ENCODE data around the gene BACH2.
"Not testable (repeated sequence)": the region's sequence is repeated elsewhere in the genome, so short reads cannot be mapped to it uniquely, and the experiment has no call there.

Gene BACH2

GRCh38 chr6:90053614-90054013, 243.0 kb downstream of the BACH2 start:
- DNase-seq, result no peak

- DNase-seq, result no peak
Observed at GRCh38 chr6:90049295-90049694, 247.3 kb downstream of the BACH2 start.

- DNase-seq, result no peak
Observed at GRCh38 chr6:90048206-90048967, 248.3 kb downstream of the BACH2 start.

- no peak for DNase-seq
Observed at GRCh38 chr6:90045535-90045934, 251.1 kb downstream of the BACH2 start.

- DNase-seq, result no peak
Observed at GRCh38 chr6:90044833-90045381, 251.7 kb downstream of the BACH2 start.

- DNase-seq, result no peak
Observed at GRCh38 chr6:90044182-90044832, 252.3 kb downstream of the BACH2 start.

- no peak for DNase-seq
Observed at GRCh38 chr6:90040931-90041330, 255.7 kb downstream of the BACH2 start.

- DNase-seq, result no peak
Observed at GRCh38 chr6:90039911-90040310, 256.7 kb downstream of the BACH2 start.

GRCh38 chr6:90038961-90039653, 257.5 kb downstream of the BACH2 start:
- no peak for DNase-seq

GRCh38 chr6:90036963-90037362, 259.7 kb downstream of the BACH2 start:
- DNase-seq, result no peak

GRCh38 chr6:90035047-90035723, 261.5 kb downstream of the BACH2 start:
- no peak for DNase-seq

GRCh38 chr6:90033746-90034271, 262.8 kb downstream of the BACH2 start:
- no peak for DNase-seq

GRCh38 chr6:90032489-90033212, 264.0 kb downstream of the BACH2 start:
- DNase-seq, result not testable (repeated sequence)

GRCh38 chr6:90028995-90029635, 267.5 kb downstream of the BACH2 start:
- no peak for DNase-seq

- no peak for DNase-seq
Observed at GRCh38 chr6:90028066-90028778, 268.4 kb downstream of the BACH2 start.

GRCh38 chr6:90026216-90026615, 270.4 kb downstream of the BACH2 start:
- DNase-seq, result no peak

- DNase-seq, result no peak
Observed at GRCh38 chr6:90025523-90026061, 271.1 kb downstream of the BACH2 start.

GRCh38 chr6:90024633-90025032, 272.0 kb downstream of the BACH2 start:
- DNase-seq, result no peak

GRCh38 chr6:90021711-90022110, 274.9 kb downstream of the BACH2 start:
- DNase-seq, result no peak

GRCh38 chr6:90020746-90021145, 275.9 kb downstream of the BACH2 start:
- no peak for DNase-seq

GRCh38 chr6:90019216-90019615, 277.4 kb downstream of the BACH2 start:
- no peak for DNase-seq

All from right hindlimb (tissue), 1 donor.